ENCODE data around the gene MBP. TPM values are rescaled to one million over a fixed set of nuclear protein-coding genes. Genes with fewer than 3 reads are reported as not detected.

The MBP gene
- total and polyA plus RNA-seq, 10 donors: 11.1 to 96.0 (median 70.8) TPM

- H3K4me3 ChIP-seq: no peak overlapping the region
- no peaks in the 10 kb centered on the region for H3K9me3 ChIP-seq
- no peaks in the 10 kb centered on the region for H3K36me3 ChIP-seq
- DNase-seq: no peak
- H3K27me3 ChIP-seq (replicated peaks in 1 of 7): no peaks in the 10 kb centered on the region
- H3K27ac ChIP-seq: no peak overlapping the region
- 60 to 82% (median 74%) methylated on average over 7 of the region's 7 CpGs for WGBS, 5 donors
- H3K4me1 ChIP-seq: peaks cover 4 to 10% (median 8%) of the 10 kb centered on the region in 6 donors
- no peak for TF ChIP-seq POLR2A (IDR thresholded peaks at IDR 0.05)
- TF ChIP-seq CTCF (IDR thresholded peaks at IDR 0.05 in 8 of 11, conservative IDR thresholded peaks at IDR 0.05 in 3 of 11): no peak
- TF ChIP-seq POLR2AphosphoS5 (IDR thresholded peaks at IDR 0.05): no peak
- intact Hi-C loops (cut with DNase I; ENCODE audit: low total_unique reads): no loop called here
Measured at GRCh38 chr18:76995896-76996295, 136.7 kb downstream of the MBP start.

GRCh38 chr18:76994086-76994654 lies 138.4 kb downstream of the MBP start:
- Histone ChIP-seq H3K27ac (no peak overlapping the region), H3K27me3 (replicated peaks in 1 of 7) (no peaks in the 10 kb centered on the region), H3K4me3 (no peak overlapping the region), H3K4me1 (peaks cover 0 to 3% (median 0%) of the 10 kb centered on the region in 6 donors), H3K9me3 (no peaks in the 10 kb centered on the region), H3K36me3 (no peaks in the 10 kb centered on the region)
- WGBS, 5 donors: 85 to 90% (median 87%) methylated on average over 8 of the region's 8 CpGs
- intact Hi-C loops (cut with DNase I; ENCODE audit: low total_unique reads): no loop called here
- TF ChIP-seq POLR2A (IDR thresholded peaks at IDR 0.05) (no peak), POLR2AphosphoS5 (IDR thresholded peaks at IDR 0.05) (no peak), CTCF (IDR thresholded peaks at IDR 0.05 in 8 of 11, conservative IDR thresholded peaks at IDR 0.05 in 3 of 11) (no peak)
- DNase-seq: peak; percentile 34

GRCh38 chr18:76993573-76993972 lies 139.0 kb downstream of the MBP start:
- H3K4me1 ChIP-seq: peaks cover 0 to 3% (median 0%) of the 10 kb centered on the region in 6 donors
- WGBS, 5 donors: 94 to 98% (median 95%) methylated on average over 11 of the region's 11 CpGs
- H3K27ac ChIP-seq: no peak overlapping the region
- no peaks in the 10 kb centered on the region for H3K27me3 ChIP-seq (replicated peaks in 1 of 7)
- intact Hi-C loops (cut with DNase I; ENCODE audit: low total_unique reads): no loop called here
- TF ChIP-seq POLR2AphosphoS5 (IDR thresholded peaks at IDR 0.05) (no peak), CTCF (IDR thresholded peaks at IDR 0.05 in 8 of 11, conservative IDR thresholded peaks at IDR 0.05 in 3 of 11) (no peak), POLR2A (IDR thresholded peaks at IDR 0.05) (no peak)
- no peaks in the 10 kb centered on the region for H3K9me3 ChIP-seq
- no peak overlapping the region for H3K4me3 ChIP-seq
- H3K36me3 ChIP-seq: no peaks in the 10 kb centered on the region
- peak; percentile 41 for DNase-seq

- intact Hi-C loops (cut with DNase I; ENCODE audit: low total_unique reads): no loop called here
Measured at GRCh38 chr18:76993085-76993382, 139.5 kb downstream of the MBP start.

More at GRCh38 chr18:76993085-76993382, 139.5 kb downstream of the MBP start:
- H3K9me3 ChIP-seq: no peaks in the 10 kb centered on the region
- DNase-seq: no peak
- 86 to 97% (median 91%) methylated on average over 6 of the region's 6 CpGs for WGBS, 5 donors
- H3K27me3 ChIP-seq (replicated peaks in 1 of 7): no peaks in the 10 kb centered on the region
- H3K36me3 ChIP-seq: no peaks in the 10 kb centered on the region
- no peak overlapping the region for H3K4me3 ChIP-seq
- H3K4me1 ChIP-seq: peaks cover 0 to 3% (median 1%) of the 10 kb centered on the region in 6 donors
- TF ChIP-seq CTCF (IDR thresholded peaks at IDR 0.05 in 8 of 11, conservative IDR thresholded peaks at IDR 0.05 in 3 of 11) (no peak), POLR2AphosphoS5 (IDR thresholded peaks at IDR 0.05) (no peak), POLR2A (IDR thresholded peaks at IDR 0.05) (no peak)
- no peak overlapping the region for H3K27ac ChIP-seq

Measured in spleen (tissue), 11 donors.